Mesothelial cell of epicardium (in vitro differentiated cells): ENCODE data around the gene NDNF. TPM values are rescaled to one million over a fixed set of nuclear protein-coding genes. Genes with fewer than 3 reads are reported as not detected.

Source experiments
- DNase-seq, 2 experiments: peaks; one replicate each; pipeline ENCODE4 v3.0.0; 2021; ENCODE audit warnings: low spot score in 2 of 2; ENCODE audit not compliant: unreplicated experiment in 2 of 2
- H3K27ac Mint-ChIP-seq: 2 replicates; pipeline ENCODE4 v1.8.0; 2021; ENCODE audit warnings: mixed read lengths
- H3K27me3 Mint-ChIP-seq: 2 replicates; pipeline ENCODE4 v1.8.0; 2021; ENCODE audit warnings: low read depth, mixed read lengths
- H3K36me3 Mint-ChIP-seq: 2 replicates; pipeline ENCODE4 v1.8.0; 2021; ENCODE audit warnings: mixed read lengths
- H3K4me1 Mint-ChIP-seq: 2 replicates; pipeline ENCODE4 v1.8.0; 2021; ENCODE audit warnings: mixed read lengths
- H3K4me3 Mint-ChIP-seq: 2 replicates; pipeline ENCODE4 v1.8.0; 2021; ENCODE audit warnings: mild to moderate bottlenecking, moderate library complexity, mixed read lengths
- H3K9me3 Mint-ChIP-seq: 2 replicates; pipeline ENCODE4 v1.8.0; 2021; ENCODE audit warnings: mixed read lengths
- total RNA-seq: library from RNA; stranded (reverse); gene quantifications from 3 replicates; pipeline ENCODE4 v1.2.1, GENCODE V29; 2021
- TF ChIP-seq, protein P1 (sequence below): fragments of 200-600 bp; sonication (generic); IDR thresholded peaks from one replicate; pipeline ENCODE4 v1.5.0; 2021; ENCODE audit warnings: antibody characterized with exemption; ENCODE audit not compliant: unreplicated experiment

Gene NDNF
- total RNA-seq, 1 donor from 2014 or later = 10.1 TPM

DNA sequence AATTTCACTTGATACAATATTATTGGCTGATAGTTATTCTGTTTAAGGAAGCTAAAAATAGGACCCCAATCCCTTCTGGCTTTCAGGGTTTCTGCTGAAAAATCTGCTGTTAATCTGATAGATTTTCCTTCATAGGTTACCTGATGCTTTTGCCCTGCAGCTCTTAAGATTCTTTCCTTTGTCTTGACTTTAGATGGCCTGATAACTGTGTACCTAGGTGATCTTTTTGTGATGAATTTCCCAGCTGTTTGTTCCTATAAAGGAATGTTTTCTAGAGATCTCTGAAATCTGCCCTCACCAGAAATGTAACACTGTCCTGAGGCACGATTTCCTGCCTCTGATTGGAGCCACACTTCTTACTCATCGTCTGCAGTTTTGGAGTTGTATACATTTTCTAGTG, 80.5 kb downstream of the NDNF start:
- H3K27ac Mint-ChIP-seq = no peak overlapping the region
- H3K36me3 Mint-ChIP-seq = peaks cover 2% of the 10 kb centered on the region
- no peak for DNase-seq
- peaks cover 38% of the 10 kb centered on the region for H3K9me3 Mint-ChIP-seq
- H3K4me1 Mint-ChIP-seq = no peaks in the 10 kb centered on the region
- no peak overlapping the region for H3K4me3 Mint-ChIP-seq
- TF ChIP-seq, protein P1, sequence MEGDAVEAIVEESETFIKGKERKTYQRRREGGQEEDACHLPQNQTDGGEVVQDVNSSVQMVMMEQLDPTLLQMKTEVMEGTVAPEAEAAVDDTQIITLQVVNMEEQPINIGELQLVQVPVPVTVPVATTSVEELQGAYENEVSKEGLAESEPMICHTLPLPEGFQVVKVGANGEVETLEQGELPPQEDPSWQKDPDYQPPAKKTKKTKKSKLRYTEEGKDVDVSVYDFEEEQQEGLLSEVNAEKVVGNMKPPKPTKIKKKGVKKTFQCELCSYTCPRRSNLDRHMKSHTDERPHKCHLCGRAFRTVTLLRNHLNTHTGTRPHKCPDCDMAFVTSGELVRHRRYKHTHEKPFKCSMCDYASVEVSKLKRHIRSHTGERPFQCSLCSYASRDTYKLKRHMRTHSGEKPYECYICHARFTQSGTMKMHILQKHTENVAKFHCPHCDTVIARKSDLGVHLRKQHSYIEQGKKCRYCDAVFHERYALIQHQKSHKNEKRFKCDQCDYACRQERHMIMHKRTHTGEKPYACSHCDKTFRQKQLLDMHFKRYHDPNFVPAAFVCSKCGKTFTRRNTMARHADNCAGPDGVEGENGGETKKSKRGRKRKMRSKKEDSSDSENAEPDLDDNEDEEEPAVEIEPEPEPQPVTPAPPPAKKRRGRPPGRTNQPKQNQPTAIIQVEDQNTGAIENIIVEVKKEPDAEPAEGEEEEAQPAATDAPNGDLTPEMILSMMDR = no peak
- H3K27me3 Mint-ChIP-seq = no peaks in the 10 kb centered on the region

DNA sequence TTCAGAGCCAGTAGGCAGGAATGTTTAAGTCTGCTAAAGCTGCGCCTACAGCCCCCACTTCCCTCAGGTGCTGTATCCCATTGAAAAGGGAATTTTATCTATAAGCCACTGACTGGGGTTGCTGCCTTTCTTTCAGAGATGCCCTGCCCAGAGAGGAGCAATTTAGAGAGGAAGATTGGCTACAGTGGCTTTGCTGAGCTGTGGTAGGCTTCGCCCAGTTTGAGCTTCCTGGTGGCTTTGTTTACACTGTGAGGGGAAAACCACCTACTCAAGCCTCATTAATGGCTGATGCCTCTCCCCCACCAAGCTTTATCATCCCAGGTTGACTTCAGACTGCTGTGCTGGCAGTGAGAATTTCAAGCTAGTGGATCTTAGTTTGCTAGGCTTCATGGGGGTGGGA, 82.1 kb downstream of the NDNF start:
- H3K4me3 Mint-ChIP-seq = no peak overlapping the region
- DNase-seq = no peak
- H3K4me1 Mint-ChIP-seq = no peaks in the 10 kb centered on the region
- no peaks in the 10 kb centered on the region for H3K27me3 Mint-ChIP-seq
- H3K27ac Mint-ChIP-seq = no peak overlapping the region
- peaks cover 7% of the 10 kb centered on the region for H3K36me3 Mint-ChIP-seq
- TF ChIP-seq, protein P1 = no peak
- H3K9me3 Mint-ChIP-seq = peaks cover 42% of the 10 kb centered on the region

Other genes with a start within 250 kb of the NDNF start
- 23.6 to 30.2 TPM (median 29.1 TPM) in 3 replicates for gene PRDM5, start 149.8 kb downstream of the NDNF start, total RNA-seq
- gene TNIP3, start 91.8 kb upstream of the NDNF start, total RNA-seq = 0.27 to 0.51 TPM (median 0.27 TPM) in 3 replicates